GM21825 (cell line): ENCODE measurements around the gene IKZF4.

Experiments used
- ATAC-seq: cut with Tn5 transposase; IDR thresholded peaks from one replicate; pipeline ENCODE4 v1.9.1; 2021; ENCODE audit warnings: mild to moderate bottlenecking, moderate library complexity; ENCODE audit not compliant: unreplicated experiment

Gene IKZF4

GRCh38 chr12:56081393-56082347, 60.8 kb downstream of the IKZF4 start:
- ATAC-seq: no peak

- no peak for ATAC-seq
Measured at GRCh38 chr12:56082382-56082781, 61.5 kb downstream of the IKZF4 start.

- no peak for ATAC-seq
Measured at GRCh38 chr12:56082967-56083366, 62.1 kb downstream of the IKZF4 start.

GRCh38 chr12:56084958-56085543, 64.2 kb downstream of the IKZF4 start:
- ATAC-seq: no peak

- no peak for ATAC-seq
Measured at GRCh38 chr12:56086096-56086495, 65.3 kb downstream of the IKZF4 start.

GRCh38 chr12:56086608-56087007, 65.8 kb downstream of the IKZF4 start:
- ATAC-seq: no peak

- no peak for ATAC-seq
Measured at GRCh38 chr12:56087220-56087619, 66.4 kb downstream of the IKZF4 start.
